HG03139 (cell line): Measurements from ENCODE around the gene CD320.
"Not testable (repeated sequence)": the region's sequence is repeated elsewhere in the genome, so short reads cannot be mapped to it uniquely, and the experiment has no call there.

Source experiments
- ATAC-seq: cut with Tn5 transposase; IDR thresholded peaks from one replicate; pipeline ENCODE4 v1.9.1; 2021; ENCODE audit not compliant: unreplicated experiment

The CD320 gene

GRCh38 chr19:8310342-8311055 lies 2.3 kb upstream of the CD320 start:
- ATAC-seq: no peak

- no peak for ATAC-seq
Measured at GRCh38 chr19:8308891-8309291, 733 bp upstream of the CD320 start.

- no peak for ATAC-seq
Measured at GRCh38 chr19:8307400-8307964, 676 bp downstream of the CD320 start.

- no peak for ATAC-seq
Measured at GRCh38 chr19:8306235-8307054, 1.7 kb downstream of the CD320 start.

GRCh38 chr19:8305798-8306197 lies 2.4 kb downstream of the CD320 start:
- ATAC-seq: no peak

- no peak for ATAC-seq
Measured at GRCh38 chr19:8304841-8305621, 3.1 kb downstream of the CD320 start.

GRCh38 chr19:8302734-8303133 lies 5.4 kb downstream of the CD320 start:
- ATAC-seq: no peak

- ATAC-seq: no peak
Measured at GRCh38 chr19:8302357-8302691, 5.8 kb downstream of the CD320 start.

- not testable (repeated sequence) for ATAC-seq
Measured at GRCh38 chr19:8291337-8291736, 16.8 kb downstream of the CD320 start.

GRCh38 chr19:8276508-8276907 lies 31.6 kb downstream of the CD320 start:
- not testable (repeated sequence) for ATAC-seq

- no peak for ATAC-seq
Measured at GRCh38 chr19:8269724-8270123, 38.4 kb downstream of the CD320 start.

GRCh38 chr19:8265872-8266271 lies 42.3 kb downstream of the CD320 start:
- no peak for ATAC-seq

GRCh38 chr19:8264248-8264647 lies 43.9 kb downstream of the CD320 start:
- ATAC-seq: not testable (repeated sequence)

GRCh38 chr19:8262431-8262830 lies 45.7 kb downstream of the CD320 start:
- no peak for ATAC-seq

GRCh38 chr19:8261881-8262280 lies 46.3 kb downstream of the CD320 start:
- ATAC-seq: no peak

- no peak for ATAC-seq
Measured at GRCh38 chr19:8261347-8261746, 46.8 kb downstream of the CD320 start.

GRCh38 chr19:8259922-8260247 lies 48.3 kb downstream of the CD320 start:
- ATAC-seq: no peak

- ATAC-seq: no peak
Measured at GRCh38 chr19:8259142-8259921, 48.8 kb downstream of the CD320 start.

GRCh38 chr19:8257052-8257443 lies 51.1 kb downstream of the CD320 start:
- no peak for ATAC-seq

GRCh38 chr19:8256276-8257051 lies 51.7 kb downstream of the CD320 start:
- no peak for ATAC-seq
